Right cardiac atrium (tissue), 5 donors: ENCODE measurements around the gene ZNRF1. TPM values are rescaled to one million over a fixed set of nuclear protein-coding genes. Genes with fewer than 3 reads are reported as not detected.
"Not testable (repeated sequence)": the region's sequence is repeated elsewhere in the genome, so short reads cannot be mapped to it uniquely, and the experiment has no call there.

Experiments used
- ATAC-seq, 2 donors: fragments of 200-7000 bp; cut with Tn5 transposase; one replicate each; pipeline versions ENCODE4 v1.8.0 to v1.9.1; 2020; ENCODE audit warnings: moderate library complexity in 2 of 2, mild to moderate bottlenecking in 1 of 2
- DNase-seq, 3 donors: peaks; one replicate each; pipeline ENCODE4 v3.0.0-alpha.2; 2020
- H3K27ac ChIP-seq: one replicate; pipeline ENCODE4 v1.5.1; 2013; ENCODE audit warnings: mild to moderate bottlenecking, low read length, control low read depth, moderate library complexity
- H3K27me3 ChIP-seq: one replicate; pipeline ENCODE4 v1.6.1; 2013; ENCODE audit not compliant: control insufficient read depth, insufficient read depth
- H3K4me1 ChIP-seq: one replicate; pipeline ENCODE4 v1.6.1; 2013; ENCODE audit warnings: low read length; ENCODE audit not compliant: control insufficient read depth, insufficient read depth
- H3K4me3 ChIP-seq: one replicate; pipeline ENCODE4 v1.5.1; 2013; ENCODE audit warnings: low read length, control low read depth
- H3K9me3 ChIP-seq: one replicate; pipeline ENCODE4 v1.6.1; 2013; ENCODE audit warnings: low read length; ENCODE audit not compliant: control insufficient read depth
- WGBS: extraction: QIAGEN DNeasy Blood & Tissue Kit; methylation state at CpG from one replicate; pipeline ENCODE4 v1.1.7; 2013; 5-methylcytosine and 5-hydroxymethylcytosine counted together
- intact Hi-C, 4 donors: fragments of 100-400 bp; cut with DNase I; formaldehyde crosslinking; loops; one replicate each; pipeline versions ENCODE4 v1.11.0 to v1.14.0; 2022 to 2023
- polyA plus RNA-seq: library from polyadenylated mRNA; stranded (reverse); fragments of 200-250 nt; gene quantifications from one replicate; pipeline ENCODE4 v1.2.3, GENCODE V29; 2013
- total RNA-seq, 4 donors: library from RNA; stranded (reverse); fragmentation: NEBNext Ultra II Directional; extraction: Animal tissue kit (Norgen Biotek cat#: 25700); gene quantifications; one replicate each; pipeline ENCODE4 v1.2.1, GENCODE V29; 2021
- donor health status: healthy with polysubstance abuse.
- donor health status: DM: no; HTN: yes; CAD: no.
- donor health status: DM: no; HTN: no; CAD: no.
- donor health status: DM: no; HTN: yes; CAD: no; lungs with severe emphysema.
- donor health status: DM: yes; HTN: yes; CAD: no.

ZNRF1 gene
- total and polyA plus RNA-seq, 5 donors = 10.7 to 19.6 (median 13.0) TPM

DNA sequence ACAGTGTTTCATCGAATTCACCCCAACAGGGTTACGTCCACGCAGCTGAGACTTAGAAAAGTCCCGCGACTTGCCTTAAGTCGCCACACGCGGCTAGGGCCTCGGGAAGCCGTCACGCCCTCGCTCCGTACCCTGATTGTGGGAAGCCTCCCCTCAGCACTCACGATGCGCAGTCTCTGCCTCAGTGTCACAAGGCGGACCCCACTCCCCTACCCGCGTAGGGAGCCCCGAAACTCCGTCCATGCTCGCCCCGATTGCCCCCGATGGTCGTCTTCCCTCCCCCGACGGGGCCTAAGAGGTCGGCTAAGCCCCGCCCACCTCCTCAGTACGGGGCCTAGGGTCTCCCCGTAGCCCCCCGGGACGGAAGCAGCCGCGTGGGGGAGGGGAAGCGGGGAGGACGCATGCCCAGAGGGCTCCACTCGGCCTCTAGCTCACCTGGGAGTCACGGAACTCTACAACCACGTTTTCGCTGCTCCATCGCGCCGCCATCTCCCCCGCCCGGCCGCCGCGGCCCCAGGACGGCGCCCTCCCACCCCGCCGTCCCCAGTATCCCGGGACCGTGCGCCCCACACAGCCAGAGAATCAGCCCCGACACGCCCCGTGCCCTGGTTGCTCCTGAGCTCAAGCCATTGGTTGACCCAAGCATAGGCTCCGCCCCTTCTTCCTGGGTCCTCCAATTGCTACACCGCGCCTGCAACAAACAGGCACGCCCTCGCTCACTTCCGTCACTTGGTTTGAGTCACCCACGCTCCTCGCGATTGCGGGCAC is 14.1 kb upstream of the ZNRF1 start, which contains the start of gene WDR59:
TSS of gene WDR59 (minus strand) at position 595 of the 768 bp plus-strand sequence. CDS start at position 489, 106 bp downstream.
- under 1% methylated on average over 68 of the region's 68 CpGs for WGBS
- ATAC-seq (peak; percentile 100), DNase-seq (peak; percentile 99 to 100 (median 99))
- Histone ChIP-seq H3K27ac (peak within 1 kb of the TSS; percentile 33), H3K9me3 (no peaks in the 10 kb centered on the region), H3K4me1 (no peaks in the 10 kb centered on the region), H3K27me3 (no peaks in the 10 kb centered on the region), H3K4me3 (peak within 1 kb of the TSS; percentile 84)
- intact Hi-C loops = no loop called here

DNA sequence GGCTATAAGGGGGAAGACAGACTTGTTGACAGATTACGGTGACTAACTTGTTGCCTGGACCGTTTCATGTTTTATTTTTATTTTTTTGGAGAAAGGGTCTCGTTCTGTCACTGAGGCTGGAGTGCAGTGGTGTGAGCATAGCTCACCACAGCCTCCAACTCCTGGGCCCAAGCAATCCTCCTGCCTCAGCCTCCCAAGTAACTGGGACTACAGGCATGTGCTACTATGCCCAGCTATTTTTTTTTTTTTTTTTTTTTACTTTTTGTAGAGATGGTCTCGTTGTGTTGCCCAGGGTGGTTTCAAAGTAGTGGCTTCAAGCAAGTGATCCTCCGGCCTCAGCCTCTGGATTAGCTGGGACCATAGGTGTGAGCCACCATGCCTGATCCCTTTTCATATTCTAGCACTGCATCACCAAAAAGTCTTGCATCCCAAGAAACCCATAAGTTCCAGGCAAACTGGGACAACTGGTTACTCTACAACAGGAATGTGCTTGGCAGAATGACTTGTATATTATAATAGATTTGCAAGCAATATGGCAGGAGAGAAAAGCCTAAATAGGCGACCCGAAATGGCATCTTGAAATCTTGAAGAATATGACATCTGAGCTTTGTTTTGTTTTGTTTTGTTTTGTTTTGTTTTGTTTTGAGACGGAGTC is 11.7 kb upstream of the ZNRF1 start:
- no peaks in the 10 kb centered on the region for H3K9me3 ChIP-seq
- H3K4me3 ChIP-seq = no peak overlapping the region
- ATAC-seq (no peak), DNase-seq (no peak)
- intact Hi-C loops = no loop called here
- no peaks in the 10 kb centered on the region for H3K27me3 ChIP-seq
- 73% methylated on average over 8 of the region's 8 CpGs for WGBS
- no peaks in the 10 kb centered on the region for H3K4me1 ChIP-seq
- no peak overlapping the region for H3K27ac ChIP-seq

DNA sequence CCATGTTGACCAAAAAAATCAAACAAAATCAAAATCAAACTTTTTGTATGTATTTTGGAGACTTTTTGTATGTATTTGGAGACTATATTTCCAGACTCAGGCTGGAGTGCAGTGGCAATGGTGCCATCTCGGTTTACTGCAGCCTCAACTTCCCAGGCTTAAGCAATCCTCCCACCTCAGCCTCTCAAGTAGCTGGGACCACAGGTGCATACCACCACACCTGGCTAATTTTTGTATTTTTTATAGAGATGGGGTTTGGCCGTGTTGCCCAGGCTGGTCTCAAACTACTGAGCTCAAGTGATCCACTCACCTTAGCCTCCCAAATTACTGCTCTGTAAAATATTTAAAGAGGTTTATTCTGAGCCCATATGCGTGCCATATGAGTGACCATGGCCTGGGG is 9.0 kb upstream of the ZNRF1 start:
- intact Hi-C loops, H3K4me3 ChIP-seq, DNase-seq, H3K27ac ChIP-seq, H3K9me3 ChIP-seq, ATAC-seq, H3K27me3 ChIP-seq, H3K4me1 ChIP-seq: not testable (repeated sequence)
- WGBS = 90% methylated on average over 3 of the region's 3 CpGs

DNA sequence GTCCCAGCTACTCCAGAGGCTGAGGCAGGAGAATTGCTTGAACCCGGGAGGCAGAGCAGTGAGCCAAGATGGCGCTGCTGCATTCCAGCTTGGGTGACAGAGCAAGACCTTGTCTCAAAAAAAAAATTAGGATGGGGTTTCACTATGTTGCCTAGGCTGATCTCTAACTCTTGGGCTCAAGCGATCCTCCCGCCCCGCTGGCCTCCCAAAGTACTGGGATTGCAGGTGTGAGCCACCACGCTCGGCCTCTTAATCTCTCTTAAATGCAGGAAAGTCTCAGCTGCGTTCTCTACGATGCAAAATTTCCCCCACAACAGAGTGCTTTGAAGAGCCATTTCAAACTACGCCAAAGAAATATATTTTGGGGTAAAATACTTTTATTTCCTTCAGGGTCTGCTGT is 8.0 kb upstream of the ZNRF1 start:
- Histone ChIP-seq H3K4me3 (no peak overlapping the region), H3K4me1 (peaks cover 2% of the 10 kb centered on the region), H3K27ac (no peak overlapping the region), H3K9me3 (no peaks in the 10 kb centered on the region), H3K27me3 (no peaks in the 10 kb centered on the region)
- WGBS = 96% methylated on average over 10 of the region's 10 CpGs
- DNase-seq (no peak), ATAC-seq (no peak)
- intact Hi-C loops = no loop called here

DNA sequence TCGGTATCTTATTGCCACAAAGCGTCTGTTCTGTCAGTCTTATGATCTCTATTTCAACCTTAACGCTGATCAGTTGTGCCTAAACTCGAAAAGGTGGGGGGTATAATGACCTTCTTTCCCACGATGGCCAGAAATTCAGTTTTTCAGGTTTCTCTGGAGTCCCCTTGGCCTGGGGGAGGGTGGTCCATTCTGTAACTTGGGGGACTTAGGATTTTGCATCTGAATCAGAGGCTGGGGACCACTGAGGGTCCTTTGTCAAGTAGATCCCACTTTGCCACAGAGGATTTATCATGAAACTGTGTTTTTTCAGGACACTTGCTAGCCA is 7.6 kb upstream of the ZNRF1 start:
- ATAC-seq (no peak), DNase-seq (no peak)
- 80% methylated on average over 5 of the region's 5 CpGs for WGBS
- no peaks in the 10 kb centered on the region for H3K9me3 ChIP-seq
- H3K27ac ChIP-seq = no peak overlapping the region
- no peaks in the 10 kb centered on the region for H3K27me3 ChIP-seq
- H3K4me3 ChIP-seq = no peak overlapping the region
- peaks cover 2% of the 10 kb centered on the region for H3K4me1 ChIP-seq
- intact Hi-C loops = no loop called here

DNA sequence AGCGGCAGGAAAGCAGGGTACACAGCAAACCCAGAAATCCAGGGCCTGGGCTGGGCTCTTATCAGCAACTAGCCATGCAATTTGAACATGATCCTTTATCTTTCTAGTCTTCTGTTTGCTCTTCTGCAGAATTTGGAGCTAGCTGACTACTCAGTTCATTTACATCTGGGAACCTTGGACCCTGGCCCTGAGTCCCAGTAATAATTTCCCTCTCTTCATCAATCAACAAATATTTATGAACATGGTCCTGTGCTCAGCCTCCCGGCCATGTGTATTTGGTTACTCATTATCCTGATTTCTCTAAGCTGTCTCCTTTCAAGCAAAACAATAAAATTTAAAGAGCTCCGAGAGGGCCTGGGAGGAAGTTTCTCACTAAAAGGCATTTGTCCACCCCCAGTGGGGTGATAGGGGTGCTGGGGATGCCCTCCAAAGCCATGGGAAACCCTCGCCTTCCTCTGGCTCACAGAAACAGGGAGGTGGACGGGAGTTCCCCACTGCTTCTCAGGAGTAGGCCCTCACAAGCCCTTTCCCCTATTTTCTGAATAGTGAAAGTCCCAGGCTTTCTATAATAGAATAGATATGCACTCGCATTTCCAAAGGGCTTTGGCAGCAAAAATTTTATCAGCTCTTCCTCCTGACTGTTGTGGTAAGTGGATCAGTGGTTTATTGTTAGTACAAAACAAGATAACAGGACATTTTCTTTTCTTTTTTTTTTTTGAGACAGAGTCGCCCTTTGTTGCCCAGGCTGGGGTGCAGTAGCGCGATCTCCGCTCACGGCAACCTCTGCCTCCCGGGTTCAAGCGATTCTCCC is 7.0 kb upstream of the ZNRF1 start:
- intact Hi-C loops = no loop called here
- H3K27me3 ChIP-seq = no peaks in the 10 kb centered on the region
- ATAC-seq (peak; percentile 60 to 62), DNase-seq (no peak)
- H3K27ac ChIP-seq = peak overlapping the region; percentile 15
- WGBS = 42% methylated on average over 13 of the region's 13 CpGs
- peaks cover 2% of the 10 kb centered on the region for H3K4me1 ChIP-seq
- no peak overlapping the region for H3K4me3 ChIP-seq
- no peaks in the 10 kb centered on the region for H3K9me3 ChIP-seq

DNA sequence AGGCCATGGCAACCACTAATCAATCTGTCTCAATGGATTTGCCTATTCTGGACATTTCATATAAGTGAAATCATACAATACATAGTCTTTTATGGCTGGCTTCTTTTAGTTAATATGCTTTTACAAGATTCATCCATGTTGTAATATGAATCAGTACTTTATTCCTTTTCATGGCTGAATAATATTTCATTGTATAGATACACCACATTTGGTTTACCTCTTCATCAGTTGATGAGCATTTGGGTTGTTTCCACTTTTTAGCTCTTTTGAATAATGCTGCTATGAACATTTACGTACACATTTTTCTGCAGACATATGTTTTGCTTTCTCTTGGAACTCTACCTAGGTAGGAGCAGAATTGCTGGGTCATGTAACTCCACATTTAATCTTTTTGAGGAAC is 2.8 kb upstream of the ZNRF1 start:
- Histone ChIP-seq H3K9me3 (no peaks in the 10 kb centered on the region), H3K27me3 (no peaks in the 10 kb centered on the region), H3K4me1 (peaks cover 2% of the 10 kb centered on the region), H3K4me3 (no peak overlapping the region), H3K27ac (no peak overlapping the region)
- no peak for ATAC-seq
- whole genome bisulfite sequencing = 97% methylated on average over 1 of the region's 1 CpG
- intact Hi-C loops = loop anchor here in 1 of 4 donors (5.0 kb wide), 1 partner anchor 116 kb away; no protein-coding TSS in a partner anchor
- no peak for DNase-seq

DNA sequence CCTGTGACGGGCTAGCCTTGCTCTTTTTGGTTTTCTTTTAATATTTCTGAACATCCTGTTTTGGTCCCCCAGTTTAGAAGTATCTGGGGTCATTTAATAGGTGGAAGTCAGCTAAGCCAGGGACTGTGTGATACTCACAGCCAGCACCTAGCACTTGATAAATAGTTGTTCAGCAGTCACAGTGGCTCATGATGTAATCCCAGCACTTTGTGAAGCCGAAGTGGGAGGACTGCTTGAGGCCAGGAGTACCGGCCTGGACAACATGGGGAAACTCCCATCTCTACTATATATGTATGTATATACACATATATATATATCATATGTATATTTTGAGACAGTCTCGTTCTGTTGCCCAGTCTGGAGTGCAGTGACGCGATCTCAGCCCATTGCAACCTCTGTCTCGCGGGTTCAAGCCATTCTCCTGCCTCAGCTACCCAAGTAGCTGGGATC is 1.8 kb upstream of the ZNRF1 start:
- DNase-seq (no peak), ATAC-seq (no peak)
- Histone ChIP-seq H3K4me3 (no peak overlapping the region), H3K27me3 (no peaks in the 10 kb centered on the region), H3K4me1 (peaks cover 2% of the 10 kb centered on the region), H3K9me3 (no peaks in the 10 kb centered on the region), H3K27ac (no peak overlapping the region)
- WGBS = 77% methylated on average over 8 of the region's 8 CpGs
- intact Hi-C loops = loop anchor here in 1 of 4 donors (5.0 kb wide), 1 partner anchor 115 kb away; no protein-coding TSS in a partner anchor

DNA sequence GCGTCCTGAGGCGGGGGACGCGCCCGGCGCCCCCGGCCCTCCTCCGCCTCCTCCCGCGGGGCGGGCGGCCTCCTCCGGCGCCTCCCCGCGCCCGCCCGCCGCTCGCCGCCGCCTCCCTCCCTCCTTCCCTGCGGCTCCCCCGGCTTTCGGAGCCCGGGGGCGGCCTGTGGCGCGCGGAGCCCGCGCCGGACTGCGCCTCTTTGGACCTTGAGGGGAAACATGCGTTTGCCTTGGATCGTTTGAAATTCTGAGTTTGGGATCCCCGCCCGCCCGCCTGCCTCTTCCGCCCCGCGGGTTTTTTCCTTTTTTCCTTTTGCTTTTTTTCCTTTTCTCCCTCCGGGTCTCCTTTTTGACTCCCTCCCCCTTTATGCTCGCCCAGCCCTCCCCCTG is 390 bp downstream of the ZNRF1 start:
- Histone ChIP-seq H3K4me1 (peaks cover 3% of the 10 kb centered on the region), H3K9me3 (no peaks in the 10 kb centered on the region), H3K4me3 (peak overlapping the region; percentile 99), H3K27me3 (no peaks in the 10 kb centered on the region), H3K27ac (peak overlapping the region; percentile 89)
- intact Hi-C loops = loop anchor here (2.0 to 5.0 kb wide), 2 partner anchors 112 to 113 kb away; no protein-coding TSS in a partner anchor
- under 1% methylated on average over 40 of the region's 44 CpGs for WGBS
- peak; percentile 38 to 53 for ATAC-seq
- DNase-seq = peak; percentile 38 to 73 (median 70)

DNA sequence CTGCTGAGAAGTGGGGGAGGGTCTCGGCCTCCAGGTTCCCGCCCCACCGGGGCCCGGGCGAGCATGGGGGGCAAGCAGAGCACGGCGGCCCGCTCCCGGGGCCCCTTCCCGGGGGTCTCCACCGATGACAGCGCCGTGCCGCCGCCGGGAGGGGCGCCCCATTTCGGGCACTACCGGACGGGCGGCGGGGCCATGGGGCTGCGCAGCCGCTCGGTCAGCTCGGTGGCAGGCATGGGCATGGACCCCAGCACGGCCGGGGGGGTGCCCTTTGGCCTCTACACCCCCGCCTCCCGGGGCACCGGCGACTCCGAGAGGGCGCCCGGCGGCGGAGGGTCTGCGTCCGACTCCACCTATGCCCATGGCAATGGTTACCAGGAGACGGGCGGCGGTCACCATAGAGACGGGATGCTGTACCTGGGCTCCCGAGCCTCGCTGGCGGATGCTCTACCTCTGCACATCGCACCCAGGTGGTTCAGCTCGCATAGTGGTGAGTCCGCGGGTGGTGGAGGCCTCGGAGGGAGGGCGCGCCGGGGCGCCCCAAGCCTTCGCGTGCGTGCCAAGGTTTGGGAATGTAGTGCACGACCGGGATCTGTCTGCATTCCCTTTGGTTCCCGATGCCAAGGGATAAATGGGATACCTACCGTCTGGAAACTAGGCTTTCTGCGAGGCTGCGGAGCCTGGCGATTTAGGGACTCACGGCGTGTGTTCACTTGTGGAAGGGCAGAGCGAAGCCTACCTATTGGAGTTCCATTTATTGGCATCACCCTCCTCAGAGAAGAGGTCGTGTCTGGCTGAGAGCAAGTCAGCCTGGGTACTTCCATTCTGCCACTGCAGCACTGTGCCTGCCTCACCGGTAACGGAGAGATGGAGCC is 1.0 kb downstream of the ZNRF1 start:
- intact Hi-C loops = loop anchor here (2.0 to 5.0 kb wide), 2 partner anchors 111 to 112 kb away; no protein-coding TSS in a partner anchor

More for the DNA sequence above, 1.0 kb downstream of the ZNRF1 start:
- H3K27me3 ChIP-seq = no peaks in the 10 kb centered on the region
- H3K4me1 ChIP-seq = peaks cover 3% of the 10 kb centered on the region
- no peaks in the 10 kb centered on the region for H3K9me3 ChIP-seq
- DNase-seq (peak; percentile 44 to 77 (median 76)), ATAC-seq (peak; percentile 22 to 42)
- H3K27ac ChIP-seq = peak overlapping the region; percentile 89
- WGBS = 1% methylated on average over 71 of the region's 71 CpGs
- H3K4me3 ChIP-seq = peak overlapping the region; percentile 99
